Bronchial smooth muscle cell (primary cell): ENCODE results near the gene TRAPPC10. TPM values are rescaled to one million over a fixed set of nuclear protein-coding genes. Genes with fewer than 3 reads are reported as not detected.

Source experiments
- total RNA-seq: library from RNA; depleted of rRNA; stranded (reverse); fragments of >200 nt; gene quantifications from 2 replicates; pipeline ENCODE4 v1.2.1, GENCODE V29; 2014

TRAPPC10 gene, protein sequence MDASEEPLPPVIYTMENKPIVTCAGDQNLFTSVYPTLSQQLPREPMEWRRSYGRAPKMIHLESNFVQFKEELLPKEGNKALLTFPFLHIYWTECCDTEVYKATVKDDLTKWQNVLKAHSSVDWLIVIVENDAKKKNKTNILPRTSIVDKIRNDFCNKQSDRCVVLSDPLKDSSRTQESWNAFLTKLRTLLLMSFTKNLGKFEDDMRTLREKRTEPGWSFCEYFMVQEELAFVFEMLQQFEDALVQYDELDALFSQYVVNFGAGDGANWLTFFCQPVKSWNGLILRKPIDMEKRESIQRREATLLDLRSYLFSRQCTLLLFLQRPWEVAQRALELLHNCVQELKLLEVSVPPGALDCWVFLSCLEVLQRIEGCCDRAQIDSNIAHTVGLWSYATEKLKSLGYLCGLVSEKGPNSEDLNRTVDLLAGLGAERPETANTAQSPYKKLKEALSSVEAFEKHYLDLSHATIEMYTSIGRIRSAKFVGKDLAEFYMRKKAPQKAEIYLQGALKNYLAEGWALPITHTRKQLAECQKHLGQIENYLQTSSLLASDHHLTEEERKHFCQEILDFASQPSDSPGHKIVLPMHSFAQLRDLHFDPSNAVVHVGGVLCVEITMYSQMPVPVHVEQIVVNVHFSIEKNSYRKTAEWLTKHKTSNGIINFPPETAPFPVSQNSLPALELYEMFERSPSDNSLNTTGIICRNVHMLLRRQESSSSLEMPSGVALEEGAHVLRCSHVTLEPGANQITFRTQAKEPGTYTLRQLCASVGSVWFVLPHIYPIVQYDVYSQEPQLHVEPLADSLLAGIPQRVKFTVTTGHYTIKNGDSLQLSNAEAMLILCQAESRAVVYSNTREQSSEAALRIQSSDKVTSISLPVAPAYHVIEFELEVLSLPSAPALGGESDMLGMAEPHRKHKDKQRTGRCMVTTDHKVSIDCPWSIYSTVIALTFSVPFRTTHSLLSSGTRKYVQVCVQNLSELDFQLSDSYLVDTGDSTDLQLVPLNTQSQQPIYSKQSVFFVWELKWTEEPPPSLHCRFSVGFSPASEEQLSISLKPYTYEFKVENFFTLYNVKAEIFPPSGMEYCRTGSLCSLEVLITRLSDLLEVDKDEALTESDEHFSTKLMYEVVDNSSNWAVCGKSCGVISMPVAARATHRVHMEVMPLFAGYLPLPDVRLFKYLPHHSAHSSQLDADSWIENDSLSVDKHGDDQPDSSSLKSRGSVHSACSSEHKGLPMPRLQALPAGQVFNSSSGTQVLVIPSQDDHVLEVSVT
- 9.9 and 12.1 TPM in 2 replicates for total RNA-seq

DNA sequence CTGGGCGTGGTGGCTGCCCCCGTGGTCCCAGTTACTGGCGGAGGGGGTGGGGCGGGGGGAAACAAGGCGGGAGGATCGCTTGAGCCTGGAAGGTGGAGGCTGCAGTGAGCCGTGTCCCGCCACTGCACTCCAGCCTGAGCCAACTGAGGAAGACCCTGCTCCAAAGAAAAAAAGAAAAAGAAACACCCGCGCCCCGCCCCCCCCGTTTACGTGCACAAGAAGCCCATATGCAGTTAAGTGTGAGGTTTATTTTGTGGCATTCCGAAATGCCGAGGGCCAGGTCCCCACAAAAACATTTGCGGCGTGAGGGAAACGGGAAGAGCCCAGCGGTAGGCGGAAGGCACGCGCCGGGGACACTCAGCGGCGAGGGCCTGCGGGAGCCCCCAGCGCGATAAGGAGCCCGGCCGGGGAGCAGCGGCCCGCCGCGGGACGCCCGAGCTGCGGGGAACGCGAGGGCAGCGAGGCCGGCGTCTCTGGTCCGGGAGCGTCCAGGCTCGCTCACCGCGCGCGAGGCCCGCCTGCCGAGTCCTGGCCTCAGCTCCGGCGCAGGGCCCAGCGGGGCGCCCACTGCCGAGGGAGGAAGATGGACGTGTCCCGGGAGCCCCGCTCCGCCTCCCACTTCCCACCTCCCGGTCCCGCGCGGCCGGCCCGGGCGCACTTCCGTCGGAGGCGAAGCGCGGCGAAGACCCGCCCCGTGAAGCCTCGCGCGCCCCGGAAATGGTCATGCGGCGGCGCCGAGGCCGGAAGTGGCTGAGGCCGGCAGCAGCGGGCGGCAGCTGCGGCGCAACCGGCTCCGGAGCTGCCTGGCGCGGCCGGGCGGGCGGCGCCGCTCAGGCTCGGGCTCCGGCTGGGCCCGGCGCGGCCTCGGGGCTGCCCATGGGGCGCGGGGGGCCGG, at the start of gene TRAPPC10:
Gene TRAPPC10, plus strand, starts transcription at position 731 of the 895 bp plus-strand sequence. CDS start 185 bp downstream, outside the sequence.

DNA sequence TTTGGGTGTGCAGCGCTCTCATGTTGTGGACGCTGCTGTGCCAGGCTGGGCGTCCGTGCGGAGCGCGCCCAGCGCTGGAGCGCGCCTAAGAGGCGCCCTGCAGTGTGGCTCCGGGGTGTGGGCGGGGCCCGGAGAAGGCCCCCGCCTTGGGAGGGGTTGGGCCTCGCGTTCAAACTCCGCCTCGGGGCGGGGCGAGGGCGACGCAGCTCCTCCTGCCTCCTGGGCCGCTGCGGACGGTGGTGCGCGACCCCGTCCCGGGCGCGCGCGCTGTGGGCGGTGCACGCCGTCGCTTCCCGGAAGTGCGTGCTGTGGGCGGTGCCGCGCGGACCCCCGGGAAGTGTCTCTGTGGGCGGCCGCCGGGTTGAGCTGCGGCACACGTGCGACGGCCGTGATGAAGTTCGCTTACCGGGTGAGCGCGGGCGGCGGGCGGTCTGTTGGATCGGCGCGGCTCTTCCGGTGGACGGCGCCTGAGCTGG, 95.0 kb downstream of the TRAPPC10 start, which contains the start of gene PWP2:
Gene PWP2, plus strand, starts transcription at position 374 of the 476 bp plus-strand sequence. Its CDS starts 18 bp downstream, at position 392.

Other genes starting within 250 kb of the TRAPPC10 start
- 19.9 and 21.6 TPM in 2 replicates for gene CSTB, start 236.0 kb upstream of the TRAPPC10 start, total RNA-seq
- gene RRP1, start 222.7 kb upstream of the TRAPPC10 start, total RNA-seq: 12.3 and 13.4 TPM in 2 replicates
- gene AGPAT3, start 147.1 kb upstream of the TRAPPC10 start, total RNA-seq: 21.4 and 38.6 TPM in 2 replicates
- 3.1 and 3.5 TPM in 2 replicates for gene PWP2, start 95.1 kb downstream of the TRAPPC10 start, total RNA-seq
- 32.3 and 74.0 TPM in 2 replicates for gene GATD3, start 121.4 kb downstream of the TRAPPC10 start, total RNA-seq
- gene ICOSLG, start 228.6 kb downstream of the TRAPPC10 start, total RNA-seq: 0.09 and 0.16 TPM in 2 replicates
- not detected in 2 replicates for gene DNMT3L, start 249.6 kb downstream of the TRAPPC10 start, total RNA-seq